T-helper 1 cell (primary cell): ENCODE measurements around the gene ADD1.

Experiments used
- DNase-seq, 5 donors: peaks; one replicate each; pipeline ENCODE4 v3.0.0-alpha.2; 2012 to 2020
- total RNA-seq, 4 donors: gene quantifications; one replicate each; lab custom pipeline; 2026; lab: John Stamatoyannopoulos, UW

Gene ADD1, protein sequence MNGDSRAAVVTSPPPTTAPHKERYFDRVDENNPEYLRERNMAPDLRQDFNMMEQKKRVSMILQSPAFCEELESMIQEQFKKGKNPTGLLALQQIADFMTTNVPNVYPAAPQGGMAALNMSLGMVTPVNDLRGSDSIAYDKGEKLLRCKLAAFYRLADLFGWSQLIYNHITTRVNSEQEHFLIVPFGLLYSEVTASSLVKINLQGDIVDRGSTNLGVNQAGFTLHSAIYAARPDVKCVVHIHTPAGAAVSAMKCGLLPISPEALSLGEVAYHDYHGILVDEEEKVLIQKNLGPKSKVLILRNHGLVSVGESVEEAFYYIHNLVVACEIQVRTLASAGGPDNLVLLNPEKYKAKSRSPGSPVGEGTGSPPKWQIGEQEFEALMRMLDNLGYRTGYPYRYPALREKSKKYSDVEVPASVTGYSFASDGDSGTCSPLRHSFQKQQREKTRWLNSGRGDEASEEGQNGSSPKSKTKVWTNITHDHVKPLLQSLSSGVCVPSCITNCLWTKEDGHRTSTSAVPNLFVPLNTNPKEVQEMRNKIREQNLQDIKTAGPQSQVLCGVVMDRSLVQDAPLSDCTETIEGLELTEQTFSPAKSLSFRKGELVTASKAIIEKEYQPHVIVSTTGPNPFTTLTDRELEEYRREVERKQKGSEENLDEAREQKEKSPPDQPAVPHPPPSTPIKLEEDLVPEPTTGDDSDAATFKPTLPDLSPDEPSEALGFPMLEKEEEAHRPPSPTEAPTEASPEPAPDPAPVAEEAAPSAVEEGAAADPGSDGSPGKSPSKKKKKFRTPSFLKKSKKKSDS
- total RNA-seq, result 181 to 226 (median 219) reads per million in 4 donors

DNA sequence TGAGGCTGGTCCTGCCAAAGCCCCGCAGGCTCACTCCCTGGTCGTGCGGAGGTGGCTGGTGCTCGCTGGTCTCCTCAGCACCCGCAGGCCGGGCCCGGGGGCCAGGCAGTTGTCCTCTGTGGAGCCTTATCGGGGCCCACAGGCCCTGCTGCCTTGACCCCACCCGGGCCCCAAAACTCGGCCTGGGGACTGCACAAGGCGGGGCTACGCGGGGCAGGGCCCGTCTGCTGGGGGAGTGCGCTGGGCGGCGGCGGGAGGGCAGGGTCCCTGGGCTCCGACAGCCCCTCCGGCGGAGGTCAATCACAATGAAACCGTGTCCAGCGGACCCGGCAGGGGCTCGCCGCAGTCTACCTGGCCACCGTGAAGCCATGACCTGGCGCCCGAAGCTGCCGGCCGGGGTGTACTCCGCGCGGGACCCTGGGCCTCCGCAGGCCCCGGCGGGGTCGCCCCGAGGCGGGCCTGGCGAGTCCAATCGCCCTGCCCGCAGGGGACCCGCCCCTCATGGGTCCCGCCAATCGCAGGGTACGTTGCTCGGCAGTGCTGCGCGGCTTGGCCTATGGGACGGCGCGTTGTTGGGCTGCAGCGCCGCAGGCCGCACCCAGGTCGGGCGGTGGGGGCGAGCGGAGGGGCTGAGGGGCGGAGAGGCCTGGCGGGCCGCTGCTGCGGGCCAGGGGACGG is at the start of gene ADD1:
Gene ADD1 (plus strand): TSS at position 582 of the 678 bp plus-strand sequence. CDS start 32,072 bp downstream, outside the sequence.
- peak; percentile 82 to 94 (median 89) for DNase-seq

DNA sequence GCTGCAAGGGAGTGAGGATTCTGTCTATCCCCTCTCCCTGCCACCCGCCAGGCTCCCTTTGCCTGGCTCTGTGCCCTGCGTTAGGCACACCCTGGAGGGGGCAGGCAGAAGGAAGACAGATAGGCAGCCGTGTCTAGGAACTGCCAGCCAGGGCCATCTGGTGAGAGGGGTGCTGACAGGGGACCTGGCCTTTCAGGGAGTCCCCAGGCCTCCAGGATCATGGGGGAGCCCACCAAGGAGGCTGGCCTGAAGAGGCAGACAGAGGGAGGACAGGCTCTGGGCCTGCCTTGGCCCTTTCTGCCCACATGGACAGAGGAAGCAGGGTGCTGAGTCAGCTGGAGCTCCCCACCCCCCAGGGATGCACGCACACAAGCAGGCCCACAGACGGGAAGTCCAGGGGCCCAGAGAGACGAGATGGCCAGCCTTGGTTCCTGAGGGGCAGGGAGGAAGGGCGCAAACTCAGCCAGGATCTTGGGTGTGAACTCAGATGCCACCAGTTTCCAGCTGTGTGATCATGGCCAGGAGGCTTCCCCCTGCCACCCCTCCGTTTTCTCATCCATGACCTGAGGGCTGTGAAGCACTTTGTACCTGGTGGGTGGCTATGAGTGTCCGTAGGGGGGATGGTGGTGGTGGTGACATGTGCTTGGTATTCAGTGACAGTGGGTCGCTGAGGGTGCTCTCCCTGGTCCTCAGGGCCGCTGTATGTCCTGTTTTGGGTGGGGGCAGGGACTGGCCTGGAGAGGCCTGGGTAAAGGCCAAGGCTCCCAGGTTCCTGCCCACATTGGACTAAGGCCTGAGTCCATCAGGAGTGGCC is 49.0 kb upstream of the ADD1 start:
- no peak for DNase-seq

DNA sequence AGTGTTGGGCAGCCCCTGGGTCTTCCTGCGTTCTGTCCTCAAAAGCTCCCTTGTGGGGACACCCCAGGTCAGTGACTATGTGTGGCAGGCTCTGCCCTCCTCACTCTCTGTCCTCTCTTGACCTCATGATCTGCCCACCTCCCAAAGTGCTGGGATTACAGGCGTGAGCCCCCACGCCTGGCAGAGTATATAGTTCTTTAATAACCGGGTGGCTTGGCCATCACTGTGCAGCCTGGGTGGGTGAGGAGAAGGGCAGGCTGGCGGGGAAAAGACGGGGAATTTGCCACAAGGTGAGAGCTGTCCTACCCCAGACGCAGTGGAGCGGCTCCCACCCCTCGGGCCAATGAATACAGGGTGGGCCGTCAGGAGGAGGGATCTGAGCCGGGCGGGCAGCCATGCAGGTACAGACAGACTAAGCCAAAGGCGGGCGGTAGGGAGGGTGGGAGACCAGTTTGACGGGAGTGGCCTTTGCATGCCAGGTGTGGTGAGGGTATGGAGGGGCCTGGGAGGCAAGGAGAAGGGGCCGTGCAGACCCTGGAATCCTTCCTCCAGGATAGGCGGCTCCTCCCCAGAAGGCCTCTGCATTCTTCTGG is 48.2 kb upstream of the ADD1 start:
- DNase-seq, result no peak

DNA sequence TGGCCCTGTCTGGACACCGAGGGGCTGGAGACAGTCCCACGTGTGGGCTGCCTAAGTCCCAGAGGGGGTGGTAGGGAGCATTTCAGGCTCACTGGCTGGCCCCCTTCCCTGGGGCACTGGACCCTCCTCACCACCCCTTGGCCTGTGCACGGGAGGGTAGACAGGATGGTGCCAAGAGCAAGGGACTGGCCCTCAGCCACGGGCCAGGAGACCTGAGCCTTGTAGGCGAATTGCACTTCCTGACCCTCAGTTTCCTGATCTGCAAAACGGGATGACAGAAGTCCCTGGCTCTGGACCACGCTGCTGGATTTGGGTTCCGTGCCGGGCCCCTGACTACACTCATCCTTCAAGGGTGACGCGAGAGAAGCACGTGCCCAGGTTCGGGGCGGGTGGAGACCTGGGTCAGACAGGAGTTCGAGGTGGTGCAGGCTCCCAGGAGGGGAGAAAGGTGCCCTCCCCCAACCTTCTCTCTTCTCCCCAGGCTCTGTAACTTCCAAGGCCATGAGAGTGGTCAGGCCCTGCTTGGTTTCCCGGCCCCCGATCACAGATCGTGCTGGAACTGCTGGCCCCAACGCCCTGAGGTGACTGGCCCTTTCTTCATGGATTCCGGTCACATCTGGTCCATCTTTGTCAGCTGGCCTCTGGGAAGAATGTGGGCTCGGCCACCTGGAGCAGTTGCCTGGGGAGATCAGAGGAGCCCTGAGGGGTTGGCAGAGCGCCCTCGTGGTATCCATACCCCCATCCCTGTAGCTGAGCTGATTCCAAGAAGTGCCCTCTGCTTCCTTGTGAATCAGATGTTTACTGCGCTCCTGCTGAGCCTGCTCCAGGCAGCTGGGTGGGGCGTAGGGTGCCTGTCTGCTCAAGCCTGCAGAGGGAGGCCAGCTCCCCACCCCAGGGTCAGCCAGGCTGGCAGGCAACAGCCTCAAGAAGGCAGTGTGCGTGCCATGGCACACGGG is 47.5 kb upstream of the ADD1 start:
- DNase-seq, result peak in 1 of 5 donors; percentile 11

DNA sequence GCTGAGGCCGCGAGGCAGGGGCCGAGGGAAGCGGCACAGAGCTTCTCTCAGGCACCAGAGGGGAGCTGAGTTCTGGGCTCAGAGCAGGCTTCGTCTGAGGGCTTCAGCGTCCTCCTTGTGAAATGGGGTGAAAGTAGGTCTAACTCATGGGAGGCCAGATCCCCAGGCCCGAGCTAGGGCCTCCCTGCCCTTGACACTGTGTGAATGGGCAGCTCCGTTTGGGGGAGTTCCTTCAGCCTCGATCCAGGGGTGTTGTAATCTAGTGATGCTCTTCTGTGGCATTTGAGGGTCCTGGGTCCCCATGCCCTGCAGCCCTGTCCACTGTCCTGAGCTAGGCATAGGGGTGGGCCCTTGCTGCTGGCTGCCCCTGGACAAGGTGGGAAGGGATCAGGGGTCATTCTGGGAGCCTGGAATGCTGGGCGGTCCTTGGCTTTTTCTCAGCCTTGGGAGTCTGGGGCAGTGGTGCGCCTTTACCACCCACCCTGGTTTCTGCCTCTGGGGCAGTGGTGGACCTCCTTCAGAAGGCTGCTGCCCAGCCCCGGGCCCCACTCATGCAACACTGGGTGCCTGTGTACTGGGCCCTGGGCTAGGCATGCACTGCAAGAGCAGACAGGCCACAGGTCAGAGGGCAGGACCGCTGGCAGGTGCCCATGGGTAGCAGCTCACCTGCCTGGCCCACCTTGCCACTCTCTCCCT is 46.6 kb upstream of the ADD1 start:
- peak in 1 of 5 donors; percentile 11 for DNase-seq

DNA sequence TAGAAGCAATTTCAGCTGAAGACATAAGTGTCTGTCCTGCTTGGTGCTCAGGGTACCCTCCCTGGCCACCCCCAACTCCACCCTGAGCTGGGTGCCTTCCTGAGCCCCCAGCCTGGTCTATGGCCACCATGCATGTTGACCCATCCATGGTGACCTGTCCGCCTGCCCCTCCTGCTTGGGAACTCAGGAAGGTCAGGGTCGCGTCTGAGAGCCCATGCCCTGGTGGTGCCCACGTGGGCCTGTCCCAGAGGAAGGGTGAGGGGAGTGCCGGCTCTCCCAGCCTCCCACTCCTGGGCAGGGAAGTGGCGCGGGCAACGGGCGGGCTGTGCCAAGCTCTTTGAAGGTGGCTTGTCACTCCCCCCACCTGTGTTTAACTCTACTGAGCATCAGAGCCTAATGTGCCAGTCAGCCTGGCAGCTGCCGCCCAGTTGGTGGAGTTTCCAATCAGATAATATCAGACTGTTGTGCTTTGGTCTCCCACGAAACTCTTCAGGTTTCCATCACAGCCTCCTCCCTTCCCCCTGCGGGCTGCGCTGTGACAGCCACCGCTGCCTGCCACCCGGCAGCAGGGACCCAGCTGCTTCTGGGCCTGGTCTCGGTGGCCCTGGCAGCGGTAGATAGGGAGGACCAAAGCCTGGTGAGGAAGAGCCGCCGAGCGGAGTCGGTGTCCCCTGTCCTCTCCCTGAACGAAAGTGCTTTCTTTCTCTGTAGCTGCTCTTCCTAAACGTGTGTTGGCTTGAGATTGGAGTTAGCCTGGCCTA is 45.9 kb upstream of the ADD1 start:
- peak in 4 of 5 donors; percentile 35 to 75 (median 46) for DNase-seq

DNA sequence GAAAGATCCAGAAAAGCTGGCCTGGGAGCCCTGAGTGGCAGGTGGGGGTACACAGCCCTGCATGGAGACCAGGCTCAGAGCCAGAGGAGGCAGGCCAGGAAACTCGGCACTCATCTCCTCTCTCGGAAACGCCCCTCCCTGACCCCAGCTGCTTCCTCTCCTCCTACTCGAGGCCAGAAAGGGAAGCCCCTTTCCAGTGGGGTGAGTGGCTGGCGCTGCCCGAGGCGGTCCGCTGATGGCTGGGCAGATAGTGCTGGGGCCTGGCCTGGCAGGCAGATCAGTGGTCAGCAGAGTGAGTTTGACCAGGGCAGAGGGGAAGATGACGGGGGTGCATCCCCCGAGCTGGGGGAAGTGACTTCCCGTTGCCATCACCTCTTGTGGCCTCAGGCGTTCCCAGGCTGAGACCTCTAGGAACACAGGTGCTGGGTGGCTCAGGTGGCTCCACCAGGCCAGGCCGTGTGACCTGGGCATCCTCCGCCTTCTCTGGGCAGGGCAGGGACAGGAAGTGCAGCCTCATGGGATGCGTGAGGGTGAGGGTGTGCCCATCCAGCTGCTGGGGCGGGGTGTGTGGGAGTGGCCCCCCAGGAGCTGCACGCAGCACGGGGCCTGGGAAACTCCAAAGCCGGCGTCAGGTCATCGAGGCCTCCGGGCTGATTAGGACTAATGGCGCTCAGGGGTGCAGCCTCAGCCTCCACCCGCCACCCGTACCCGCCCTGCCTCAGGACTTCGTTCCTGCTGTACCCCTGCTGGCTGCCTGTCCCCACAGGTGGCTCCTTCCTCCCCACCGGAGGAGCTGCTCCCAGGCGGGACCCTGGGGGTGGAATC is 45.0 kb upstream of the ADD1 start:
- peak in 4 of 5 donors; percentile 31 to 67 (median 35) for DNase-seq

DNA sequence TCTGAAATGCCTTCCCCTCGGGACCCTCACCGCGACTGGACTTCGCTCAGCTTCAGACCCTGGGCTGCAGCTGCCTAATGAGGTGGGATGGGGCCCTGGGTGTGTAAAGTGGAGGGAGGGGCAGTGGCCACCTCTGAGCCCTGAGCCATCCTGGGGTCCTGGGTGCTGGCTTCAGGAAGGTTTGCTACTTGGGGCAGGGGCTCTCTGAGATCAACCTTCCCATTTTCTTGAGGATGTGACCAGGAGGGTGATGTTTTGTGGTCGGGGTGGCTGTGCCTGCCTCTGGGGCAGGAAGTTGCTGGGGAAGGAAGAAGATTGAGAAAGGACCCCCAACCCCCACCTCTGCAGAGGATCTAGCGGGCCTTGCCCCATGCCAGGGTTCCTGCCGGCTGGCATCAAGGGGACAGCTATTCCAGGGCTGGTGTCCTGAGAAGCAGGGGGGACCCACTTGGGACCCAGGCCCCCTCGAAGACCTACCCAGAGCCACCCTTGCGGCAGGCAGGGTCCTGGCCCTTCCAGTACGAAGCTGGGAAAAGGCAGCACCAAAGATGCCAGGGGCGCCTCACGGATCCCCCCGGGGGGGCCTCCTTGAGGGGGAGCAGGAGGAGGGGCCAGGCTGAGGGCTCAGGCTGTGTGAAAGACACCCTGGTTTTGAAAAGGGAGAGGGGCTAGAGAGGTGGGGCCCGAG is 44.3 kb upstream of the ADD1 start:
- no peak for DNase-seq

DNA sequence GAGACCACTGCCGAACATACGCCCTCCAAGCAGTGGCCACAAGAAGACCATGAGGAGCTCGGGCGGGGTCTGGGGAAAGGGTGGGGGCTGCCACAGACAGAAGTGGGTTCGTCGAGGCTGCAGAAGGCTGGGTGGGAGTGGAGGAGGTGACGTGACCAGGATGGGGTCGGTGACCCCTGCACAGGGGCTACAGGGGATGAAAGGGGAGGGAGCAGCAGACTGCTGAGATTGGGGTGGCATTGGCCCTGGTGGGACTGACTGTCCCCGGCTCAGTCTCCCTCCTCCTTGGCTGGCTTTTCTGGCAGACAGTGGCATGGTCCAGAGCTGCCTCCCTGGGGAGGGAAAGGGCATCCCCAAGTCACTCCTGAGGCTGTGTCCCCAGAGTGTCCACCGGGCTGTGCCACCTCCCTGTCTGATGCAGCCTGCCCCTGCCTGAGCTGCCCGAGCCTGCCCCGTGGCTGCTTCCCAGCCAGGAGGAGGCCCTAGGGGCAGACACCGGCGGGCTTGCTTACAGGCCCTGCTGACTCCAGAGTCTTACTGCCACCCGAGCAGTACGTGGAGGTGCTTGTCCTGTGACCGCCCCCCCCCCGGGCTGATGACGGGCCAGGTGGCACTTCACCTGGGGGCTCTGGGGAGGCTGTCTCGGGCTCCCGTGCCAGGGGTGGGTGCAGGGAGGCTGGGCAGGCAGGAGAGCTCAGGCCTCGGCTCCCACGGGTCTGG is 43.5 kb upstream of the ADD1 start:
- DNase-seq, result peak in 2 of 5 donors; percentile 6 to 11

DNA sequence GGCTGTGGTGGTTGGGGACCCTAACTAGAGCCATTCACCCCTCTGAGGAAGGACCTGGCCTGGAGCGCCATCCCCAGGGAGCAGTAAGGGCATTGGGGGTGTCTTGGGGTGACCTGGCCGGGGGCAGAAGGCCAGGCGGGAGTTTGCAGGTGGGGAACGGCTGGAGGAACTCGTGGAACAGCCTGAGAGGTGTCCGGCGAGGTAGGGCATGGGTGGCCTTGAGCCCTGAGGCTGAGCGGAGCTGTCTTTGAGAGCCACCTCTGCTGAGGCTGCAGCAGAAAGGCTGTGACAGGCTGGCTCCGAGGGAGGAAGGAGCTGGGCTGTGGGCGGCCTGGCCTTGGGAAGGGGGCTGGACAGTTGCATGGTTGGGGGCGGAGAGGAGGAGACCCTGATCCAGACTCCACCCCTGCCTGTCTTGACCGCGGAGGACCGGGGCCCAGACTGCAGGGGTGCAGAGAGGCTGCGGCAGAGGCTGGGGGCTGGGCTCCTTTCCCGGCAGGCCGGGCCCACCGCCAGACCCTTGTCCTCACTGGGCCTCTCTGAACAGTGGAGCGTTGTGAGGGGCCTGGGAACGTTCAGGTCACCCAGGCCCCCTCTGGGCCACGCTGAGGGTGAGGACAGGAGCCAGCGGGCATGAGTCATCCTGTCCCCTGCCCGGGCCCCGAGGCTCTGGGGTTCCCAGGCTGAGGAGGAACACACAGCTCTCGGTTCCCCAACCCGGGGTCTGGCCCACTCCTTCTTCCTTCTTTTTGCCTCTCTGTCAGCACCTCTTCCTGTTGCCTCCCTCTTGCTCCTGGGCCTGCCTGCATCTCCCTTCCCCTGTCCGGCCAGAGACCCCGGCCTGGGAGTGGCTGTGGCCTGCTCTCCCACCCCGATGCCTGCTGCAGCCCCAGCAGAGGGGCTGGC is 42.7 kb upstream of the ADD1 start:
- peak in 1 of 5 donors; percentile 6 for DNase-seq

DNA sequence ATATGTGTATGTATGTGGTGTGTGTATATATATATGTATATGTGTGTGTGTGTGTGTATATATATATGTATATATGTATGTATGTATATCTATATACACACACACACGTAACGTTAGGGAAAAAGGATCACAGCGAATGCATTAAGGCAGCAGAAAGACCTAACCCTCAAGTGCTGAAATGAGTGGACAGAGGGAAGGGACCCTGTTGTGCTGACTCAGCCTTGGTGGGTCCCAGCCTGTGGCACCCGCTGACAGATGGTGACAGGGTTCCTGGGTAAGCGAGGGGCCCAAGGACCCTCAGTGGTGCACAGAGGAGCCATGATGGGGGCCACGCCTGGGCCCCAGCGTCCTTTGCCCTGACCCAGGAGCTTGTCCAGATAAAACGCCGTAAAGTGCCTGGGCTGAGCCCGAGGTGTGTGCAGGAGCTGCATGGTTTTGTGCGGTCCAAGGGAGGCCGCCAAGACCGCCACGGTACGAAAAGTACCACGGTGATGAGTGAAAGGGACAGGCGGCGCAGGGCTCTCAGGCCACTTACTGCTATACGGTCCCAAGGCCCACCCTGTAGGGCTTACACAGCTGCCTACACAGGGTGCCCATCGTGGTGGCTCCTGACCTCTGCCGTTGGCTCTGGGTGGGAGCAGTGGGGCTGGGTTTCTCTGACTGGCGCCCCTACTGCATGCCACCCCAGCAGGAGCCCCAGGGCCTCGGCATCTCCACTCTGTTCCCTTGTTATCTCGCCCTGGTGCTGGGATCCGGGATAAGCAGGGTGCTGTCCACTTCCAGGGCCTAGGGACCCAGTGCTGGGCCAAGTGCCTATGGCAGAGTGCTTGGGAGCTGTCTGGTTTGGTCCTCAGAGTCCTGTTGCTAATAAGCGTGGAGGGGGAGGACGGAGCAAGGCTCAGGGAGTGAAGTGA is 40.8 kb upstream of the ADD1 start:
- DNase-seq, result no peak

DNA sequence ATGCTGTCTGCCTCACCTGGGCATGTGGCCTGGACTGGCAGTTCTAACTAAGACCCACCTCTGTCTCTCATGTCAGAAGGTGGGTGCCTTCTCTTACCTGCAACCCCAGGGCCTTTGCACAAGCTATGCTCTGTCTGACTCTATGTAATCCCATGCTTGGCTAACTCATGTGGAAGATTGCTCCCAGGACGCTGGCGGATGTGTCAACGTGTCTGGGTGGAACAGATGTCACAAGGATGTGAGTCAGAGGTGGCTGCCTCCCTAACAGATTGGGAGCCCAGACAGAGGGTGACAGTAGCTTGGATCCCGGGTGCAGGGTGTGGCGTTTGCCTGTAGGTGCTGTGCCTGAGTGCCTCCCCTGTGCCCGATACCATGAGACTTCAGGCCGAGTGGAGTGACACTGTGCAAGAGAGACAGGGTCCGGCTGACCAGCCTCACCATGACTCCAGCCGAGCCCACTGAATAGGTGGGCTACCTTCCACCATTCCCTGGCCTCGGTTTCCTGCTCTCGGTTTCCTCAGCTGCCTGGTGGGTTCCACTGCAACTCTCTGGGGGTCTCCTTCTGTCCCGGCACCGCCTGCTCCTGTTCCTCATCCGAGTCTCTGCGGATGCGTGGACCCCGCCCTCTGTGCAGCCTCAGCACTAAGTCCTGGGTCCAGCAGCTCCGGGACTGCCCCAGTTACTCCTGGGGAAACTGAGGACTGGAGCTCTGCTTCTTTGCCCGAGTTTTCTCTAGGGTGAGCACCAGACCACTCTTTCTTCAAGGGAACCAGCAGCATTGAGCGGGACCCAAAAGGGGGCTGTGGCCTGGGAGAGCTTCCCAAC is 39.8 kb upstream of the ADD1 start:
- DNase-seq, result no peak

DNA sequence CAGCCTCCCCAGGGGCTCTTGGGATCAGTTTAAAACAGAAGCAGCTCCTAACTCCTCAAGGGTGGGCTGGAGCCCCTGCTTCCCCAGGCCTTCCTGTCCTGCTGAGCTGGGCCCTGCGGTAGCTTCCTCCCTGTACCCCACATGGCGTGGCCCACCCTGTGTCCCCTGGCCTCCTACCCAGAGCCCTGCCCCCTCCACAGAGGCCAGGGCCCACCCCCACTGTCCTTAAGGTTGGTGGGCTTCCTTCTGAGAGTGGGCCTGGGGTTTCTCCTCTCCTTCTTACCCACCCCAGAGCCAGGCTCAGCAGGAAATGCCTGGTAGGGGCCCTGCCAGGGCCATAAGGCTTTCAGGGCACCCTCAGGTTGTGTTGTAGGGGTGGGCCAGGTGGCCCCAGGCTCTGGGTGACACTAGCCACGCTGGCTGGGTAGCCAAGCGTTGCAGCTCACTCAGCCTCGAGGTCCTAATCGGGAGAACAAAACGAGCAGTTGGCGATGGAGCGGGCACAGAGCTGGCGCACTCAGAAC is 39.1 kb upstream of the ADD1 start:
- no peak for DNase-seq
